Activated CD4-positive, alpha-beta T cell treated with anti-CD3 and anti-CD28 coated beads, Interleukin-2, amount 10 ng/mL, durations not matched to agents 7 days and 5 days (primary cell): ENCODE data around the gene EPM2A. TPM values are rescaled to one million over a fixed set of nuclear protein-coding genes. Genes with fewer than 3 reads are reported as not detected.
A peak's percentile ranks its signal among the peaks of the same experiment; 100 is the strongest.

ENCODE experiments used
- CTCF ChIA-PET: fragments of 350-600 bp; sonication (Branson Sonifier 250); formaldehyde crosslinking; loops from one replicate; lab custom pipeline; 2021; ENCODE audit warnings: antibody characterized with exemption; lab: Charles Lee
- POLR2A ChIA-PET: fragments of 350-600 bp; sonication (Branson Sonifier 250); formaldehyde crosslinking; loops from one replicate; lab custom pipeline; 2021; ENCODE audit warnings: antibody characterized with exemption; lab: Charles Lee
- DNase-seq: peaks from one replicate; pipeline ENCODE4 v3.0.0-alpha.2; 2020
- H3K27ac Mint-ChIP-seq: one replicate; pipeline ENCODE4 v1.8.0; 2021; ENCODE audit warnings: mild to moderate bottlenecking, moderate library complexity, mixed read lengths
- H3K27me3 Mint-ChIP-seq: one replicate; pipeline ENCODE4 v1.8.0; 2021; ENCODE audit warnings: mixed read lengths
- H3K36me3 Mint-ChIP-seq: one replicate; pipeline ENCODE4 v1.8.0; 2021; ENCODE audit warnings: low read depth, mixed read lengths
- H3K4me1 Mint-ChIP-seq: one replicate; pipeline ENCODE4 v1.8.0; 2021; ENCODE audit warnings: mixed read lengths
- H3K4me3 Mint-ChIP-seq: one replicate; pipeline ENCODE4 v1.8.0; 2021; ENCODE audit warnings: mild to moderate bottlenecking, moderate library complexity, mixed read lengths
- H3K9me3 Mint-ChIP-seq: one replicate; pipeline ENCODE4 v1.8.0; 2021; ENCODE audit warnings: mixed read lengths
- total RNA-seq, 2 experiments: library from RNA; stranded (reverse); gene quantifications; one replicate each; pipeline ENCODE4 v1.2.3, GENCODE V29; 2021

The EPM2A gene
- 1 to 10 TPM; 4.5 to 5.7 TPM for total RNA-seq

GRCh38 chr6:145735356-145736165 is at the start of gene EPM2A:
EPM2A (minus strand) TSS chr6:145735520; CDS start chr6:145735498, 22 bp downstream.
- Mint-ChIP-seq H3K4me1 (peaks cover 26% of the 10 kb centered on the region), H3K36me3 (peaks cover 5% of the 10 kb centered on the region), H3K4me3 (peak within 1 kb of the TSS; percentile 93), H3K27me3 (no peaks in the 10 kb centered on the region), H3K27ac (peak within 1 kb of the TSS; percentile 98), H3K9me3 (peaks cover 2% of the 10 kb centered on the region)
- peak; percentile 53 for DNase-seq
- POLR2A ChIA-PET = interaction anchor here (1.3 to 1.4 kb wide), 2 partner anchors 79 to 152 kb away, joined by 3 read pairs; partner anchors contain the start of gene FBXO30
- CTCF ChIA-PET = interaction anchor here (0.6 to 1.4 kb wide), 5 partner anchors 11 to 709 kb away, joined by 3 to 7 read pairs (median 3); no protein-coding TSS in a partner anchor

GRCh38 chr6:145784683-145785082 is 49.4 kb upstream of the EPM2A start:
- Mint-ChIP-seq H3K4me3 (no peak overlapping the region), H3K4me1 (peaks cover 9% of the 10 kb centered on the region), H3K9me3 (peaks cover 12% of the 10 kb centered on the region), H3K27ac (no peak overlapping the region), H3K36me3 (peaks cover 2% of the 10 kb centered on the region), H3K27me3 (no peaks in the 10 kb centered on the region)
- CTCF ChIA-PET = interaction anchor here (0.5 to 1.4 kb wide), 3 partner anchors 25 to 150 kb away, joined by 3 to 5 read pairs (median 3); partner anchors contain the start of gene FBXO30
- POLR2A ChIA-PET = no interaction called here
- no peak for DNase-seq

GRCh38 chr6:145783796-145784195 is 48.5 kb upstream of the EPM2A start:
- H3K4me3 Mint-ChIP-seq = no peak overlapping the region
- peaks cover 9% of the 10 kb centered on the region for H3K4me1 Mint-ChIP-seq
- POLR2A ChIA-PET = no interaction called here
- CTCF ChIA-PET = interaction anchor here (1.4 kb wide), 1 partner anchor 25 kb away, joined by 5 read pairs; no protein-coding TSS in a partner anchor
- H3K27ac Mint-ChIP-seq = no peak overlapping the region
- DNase-seq = no peak
- H3K36me3 Mint-ChIP-seq = peaks cover 2% of the 10 kb centered on the region
- no peaks in the 10 kb centered on the region for H3K27me3 Mint-ChIP-seq
- H3K9me3 Mint-ChIP-seq = peaks cover 11% of the 10 kb centered on the region

GRCh38 chr6:145772846-145773245 is 37.5 kb upstream of the EPM2A start:
- H3K4me3 Mint-ChIP-seq = no peak overlapping the region
- DNase-seq = no peak
- ChIA-PET CTCF (no interaction called here), POLR2A (no interaction called here)
- H3K9me3 Mint-ChIP-seq = peaks cover 3% of the 10 kb centered on the region
- H3K36me3 Mint-ChIP-seq = no peaks in the 10 kb centered on the region
- no peaks in the 10 kb centered on the region for H3K4me1 Mint-ChIP-seq
- peaks cover 5% of the 10 kb centered on the region for H3K27me3 Mint-ChIP-seq
- no peak overlapping the region for H3K27ac Mint-ChIP-seq

GRCh38 chr6:145765449-145765848 is 30.1 kb upstream of the EPM2A start:
- no peak for DNase-seq
- H3K4me3 Mint-ChIP-seq = no peak overlapping the region
- ChIA-PET CTCF (no interaction called here), POLR2A (no interaction called here)
- H3K27me3 Mint-ChIP-seq = no peaks in the 10 kb centered on the region
- H3K36me3 Mint-ChIP-seq = no peaks in the 10 kb centered on the region
- H3K9me3 Mint-ChIP-seq = no peaks in the 10 kb centered on the region
- no peaks in the 10 kb centered on the region for H3K4me1 Mint-ChIP-seq
- H3K27ac Mint-ChIP-seq = no peak overlapping the region

GRCh38 chr6:145763742-145764141 is 28.4 kb upstream of the EPM2A start:
- no peak overlapping the region for H3K27ac Mint-ChIP-seq
- no peak for DNase-seq
- H3K27me3 Mint-ChIP-seq = no peaks in the 10 kb centered on the region
- H3K4me3 Mint-ChIP-seq = no peak overlapping the region
- H3K36me3 Mint-ChIP-seq = no peaks in the 10 kb centered on the region
- POLR2A ChIA-PET = interaction anchor here (0.6 kb wide), 1 partner anchor 1165 kb away, joined by 3 read pairs; no protein-coding TSS in a partner anchor
- CTCF ChIA-PET = no interaction called here
- no peaks in the 10 kb centered on the region for H3K9me3 Mint-ChIP-seq
- H3K4me1 Mint-ChIP-seq = no peaks in the 10 kb centered on the region

GRCh38 chr6:145761584-145761983 is 26.3 kb upstream of the EPM2A start:
- DNase-seq = no peak
- Mint-ChIP-seq H3K27ac (no peak overlapping the region), H3K9me3 (no peaks in the 10 kb centered on the region), H3K4me1 (no peaks in the 10 kb centered on the region), H3K36me3 (no peaks in the 10 kb centered on the region), H3K4me3 (no peak overlapping the region), H3K27me3 (no peaks in the 10 kb centered on the region)
- ChIA-PET POLR2A (no interaction called here), CTCF (interaction anchor here (0.9 kb wide), 1 partner anchor 27 kb away, joined by 3 read pairs; the partner anchor contains the start of gene EPM2A)

GRCh38 chr6:145758113-145758512 is 22.8 kb upstream of the EPM2A start:
- Mint-ChIP-seq H3K36me3 (no peaks in the 10 kb centered on the region), H3K4me3 (no peak overlapping the region), H3K27ac (no peak overlapping the region), H3K9me3 (no peaks in the 10 kb centered on the region), H3K27me3 (peaks cover 3% of the 10 kb centered on the region), H3K4me1 (no peaks in the 10 kb centered on the region)
- DNase-seq = no peak
- POLR2A ChIA-PET = no interaction called here
- CTCF ChIA-PET = no interaction called here

- DNase-seq = no peak
- CTCF ChIA-PET = no interaction called here
- Mint-ChIP-seq H3K36me3 (no peaks in the 10 kb centered on the region), H3K27me3 (peaks cover 3% of the 10 kb centered on the region), H3K27ac (no peak overlapping the region), H3K4me3 (no peak overlapping the region), H3K4me1 (no peaks in the 10 kb centered on the region), H3K9me3 (no peaks in the 10 kb centered on the region)
- POLR2A ChIA-PET = no interaction called here
Observed at GRCh38 chr6:145756170-145756662, 20.9 kb upstream of the EPM2A start.

GRCh38 chr6:145755682-145756081 is 20.4 kb upstream of the EPM2A start:
- ChIA-PET CTCF (no interaction called here), POLR2A (no interaction called here)
- H3K4me1 Mint-ChIP-seq = no peaks in the 10 kb centered on the region
- no peak overlapping the region for H3K27ac Mint-ChIP-seq
- H3K4me3 Mint-ChIP-seq = no peak overlapping the region
- peaks cover 3% of the 10 kb centered on the region for H3K27me3 Mint-ChIP-seq
- no peaks in the 10 kb centered on the region for H3K9me3 Mint-ChIP-seq
- no peaks in the 10 kb centered on the region for H3K36me3 Mint-ChIP-seq
- no peak for DNase-seq

GRCh38 chr6:145752638-145753037 is 17.3 kb upstream of the EPM2A start:
- DNase-seq = no peak
- Mint-ChIP-seq H3K27me3 (peaks cover 3% of the 10 kb centered on the region), H3K9me3 (no peaks in the 10 kb centered on the region), H3K27ac (no peak overlapping the region), H3K36me3 (no peaks in the 10 kb centered on the region), H3K4me3 (no peak overlapping the region), H3K4me1 (peaks cover 12% of the 10 kb centered on the region)
- CTCF ChIA-PET = no interaction called here
- POLR2A ChIA-PET = no interaction called here

- ChIA-PET POLR2A (no interaction called here), CTCF (interaction anchor here (0.9 kb wide), 1 partner anchor 52 kb away, joined by 3 read pairs; no protein-coding TSS in a partner anchor)
- no peak overlapping the region for H3K27ac Mint-ChIP-seq
- peaks cover 12% of the 10 kb centered on the region for H3K4me1 Mint-ChIP-seq
- H3K4me3 Mint-ChIP-seq = no peak overlapping the region
- no peaks in the 10 kb centered on the region for H3K9me3 Mint-ChIP-seq
- no peak for DNase-seq
- H3K27me3 Mint-ChIP-seq = peaks cover 3% of the 10 kb centered on the region
- H3K36me3 Mint-ChIP-seq = no peaks in the 10 kb centered on the region
Observed at GRCh38 chr6:145749632-145750031, 14.3 kb upstream of the EPM2A start.

GRCh38 chr6:145745861-145746260 is 10.5 kb upstream of the EPM2A start:
- no peak for DNase-seq
- CTCF ChIA-PET = interaction anchor here (1.6 kb wide), 1 partner anchor 10 kb away, joined by 7 read pairs; no protein-coding TSS in a partner anchor
- no peaks in the 10 kb centered on the region for H3K9me3 Mint-ChIP-seq
- H3K4me1 Mint-ChIP-seq = peaks cover 12% of the 10 kb centered on the region
- no peaks in the 10 kb centered on the region for H3K36me3 Mint-ChIP-seq
- H3K4me3 Mint-ChIP-seq = no peak overlapping the region
- POLR2A ChIA-PET = no interaction called here
- H3K27ac Mint-ChIP-seq = no peak overlapping the region
- no peaks in the 10 kb centered on the region for H3K27me3 Mint-ChIP-seq
